Endothelial cell of umbilical vein (primary cell): ENCODE data around the gene MYO1E. TPM values are rescaled to one million over a fixed set of nuclear protein-coding genes. Genes with fewer than 3 reads are reported as not detected.

Experiments
- BruUV-seq: library from RNA; stranded (reverse); fragments of 400-500 nt; replicated peaks from 2 replicates; lab custom pipeline; 2021; lab: Mats Ljungman, UMichigan
- CTCF ChIA-PET: fragments of 300-600, 350-600 bp; sonication (Branson Sonifier 250); formaldehyde crosslinking; loops from one replicate; lab custom pipeline; 2021; ENCODE audit warnings: antibody characterized with exemption, inconsistent platforms; lab: Charles Lee
- POLR2A ChIA-PET: fragments of 300-600, 350-600 bp; sonication (Branson Sonifier 250); formaldehyde crosslinking; loops from one replicate; lab custom pipeline; 2021; ENCODE audit warnings: antibody characterized with exemption, inconsistent platforms; lab: Charles Lee
- DNase-seq: peaks from one replicate; pipeline ENCODE4 v3.0.0-alpha.2; 2011; ENCODE audit warnings: low read depth, low spot score
- FAIRE-seq: peaks from 2 replicates; lab custom pipeline; 2011; peaks lifted over from hg19 to GRCh38; lab: Jason Lieb, UNC
- H2AFZ ChIP-seq: 2 replicates; pipeline ENCODE4 v1.6.0; 2012; ENCODE audit warnings: low read depth, low read length, control low read depth, inconsistent platforms
- H3K27ac ChIP-seq: 2 replicates; pipeline ENCODE4 v1.5.1; 2011; ENCODE audit warnings: low read depth, mild to moderate bottlenecking, control low read depth, low read length, moderate library complexity; ENCODE audit not compliant: insufficient read depth
- H3K27me3 ChIP-seq, 2 experiments: 2 replicates each; pipeline versions ENCODE4 v1.6.0 to v1.6.1; 2011; ENCODE audit warnings: low read length in 2 of 2, mixed read lengths in 1 of 2; ENCODE audit not compliant: control insufficient read depth in 2 of 2, insufficient read depth in 2 of 2
- H3K36me3 ChIP-seq, 2 experiments: 2 replicates in 1 of 2; 3 replicates in 1 of 2; pipeline ENCODE4 v1.5.1; 2011; ENCODE audit warnings: low read length in 2 of 2, mild to moderate bottlenecking in 1 of 2, moderate library complexity in 1 of 2; ENCODE audit not compliant: control insufficient read depth in 2 of 2, insufficient read depth in 2 of 2; ENCODE audit errors: extremely low read depth in 1 of 2
- H3K4me1 ChIP-seq: 3 replicates; pipeline ENCODE4 v1.5.1; 2011; ENCODE audit warnings: mild to moderate bottlenecking, low read length; ENCODE audit not compliant: control insufficient read depth, insufficient read depth; ENCODE audit errors: extremely low read depth
- H3K4me2 ChIP-seq: 2 replicates; pipeline ENCODE4 v1.6.1; 2011; ENCODE audit warnings: low read length, control low read depth, mixed read lengths; ENCODE audit not compliant: insufficient read depth
- H3K4me3 ChIP-seq, 3 experiments: fragments of 200-600 bp in 1 of 3; sonication (generic), shearing (Covaris generic) in 1 of 3; replicated peaks in 1 of 3; 2 replicates each; pipeline ENCODE4 v1.5.1; 2011 to 2016; ENCODE audit warnings: control low read depth in 3 of 3, low read length in 3 of 3, mild to moderate bottlenecking in 2 of 3, inconsistent platforms in 1 of 3, low read depth in 1 of 3, moderate library complexity in 1 of 3; ENCODE audit not compliant: insufficient read depth in 1 of 3
- H3K79me2 ChIP-seq: 2 replicates; pipeline ENCODE4 v1.6.0; 2012; ENCODE audit warnings: low read length, inconsistent platforms; ENCODE audit not compliant: control insufficient read depth, insufficient read depth
- H3K9ac ChIP-seq: replicated peaks from 2 replicates; pipeline ENCODE3; 2011; ENCODE audit warnings: low read length, control low read depth; ENCODE audit not compliant: insufficient read depth; ENCODE audit errors: extremely low read depth
- H3K9me1 ChIP-seq: replicated peaks from 3 replicates; pipeline ENCODE4 v1.6.0; 2011; ENCODE audit warnings: mild to moderate bottlenecking, low read length; ENCODE audit not compliant: control insufficient read depth, insufficient read depth; ENCODE audit errors: extremely low read depth
- H3K9me3 ChIP-seq: replicated peaks from 2 replicates; pipeline ENCODE4 v1.5.1; 2012; ENCODE audit warnings: low read length, inconsistent platforms; ENCODE audit not compliant: control insufficient read depth, insufficient read depth
- H4K20me1 ChIP-seq: replicated peaks from 2 replicates; pipeline ENCODE3; 2011; ENCODE audit warnings: mild to moderate bottlenecking, low read length; ENCODE audit not compliant: control insufficient read depth, insufficient read depth; ENCODE audit errors: extremely low read depth
- CTCF ChIP-seq, 2 donors: IDR thresholded peaks; 1 replicate in 1 of 2; 2 replicates in 1 of 2; pipeline ENCODE4 v1.5.1; 2011; ENCODE audit warnings: low read length in 2 of 2, mild to moderate bottlenecking in 2 of 2, moderate library complexity in 2 of 2, control low read depth in 1 of 2, inconsistent platforms in 1 of 2, low read depth in 1 of 2; ENCODE audit not compliant: insufficient read depth in 1 of 2; ENCODE audit errors: extremely low read depth in 1 of 2
- EZH2 ChIP-seq: IDR thresholded peaks from 2 replicates; pipeline ENCODE4 v1.6.1; 2012; ENCODE audit warnings: borderline replicate concordance, low read depth, mild to moderate bottlenecking, moderate library complexity, low read length, inconsistent platforms; ENCODE audit not compliant: severe bottlenecking
- FOS ChIP-seq: IDR thresholded peaks from 2 replicates; pipeline ENCODE4 v1.6.1; 2011; ENCODE audit warnings: mild to moderate bottlenecking, low read length, moderate library complexity, borderline replicate concordance; ENCODE audit not compliant: insufficient read depth
- GATA2 ChIP-seq: IDR thresholded peaks from 2 replicates; pipeline ENCODE4 v1.7.0; 2011; ENCODE audit warnings: low read depth, mild to moderate bottlenecking, moderate library complexity, mixed read lengths, low read length; ENCODE audit not compliant: insufficient read length, insufficient read depth
- JUN ChIP-seq: IDR thresholded peaks from 2 replicates; pipeline ENCODE4 v1.6.1; 2011; ENCODE audit warnings: borderline replicate concordance, low read depth; ENCODE audit not compliant: insufficient read length, insufficient read depth
- MAX ChIP-seq: IDR thresholded peaks from 2 replicates; pipeline ENCODE4 v1.6.1; 2011; ENCODE audit not compliant: insufficient read depth, insufficient read length
- MYC ChIP-seq: IDR thresholded peaks from one replicate; pipeline ENCODE4 v1.6.1; 2011; ENCODE audit warnings: mild to moderate bottlenecking, low read depth, low read length
- POLR2A ChIP-seq: IDR thresholded peaks from 2 replicates; pipeline ENCODE4 v1.6.1; 2012; ENCODE audit warnings: low read depth, mild to moderate bottlenecking, control low read depth, low read length
- POLR2AphosphoS5 ChIP-seq: IDR thresholded peaks from 2 replicates; pipeline ENCODE4 v1.6.1; 2012; ENCODE audit warnings: low read depth, mild to moderate bottlenecking, control low read depth, low read length, moderate library complexity; ENCODE audit not compliant: insufficient read depth
- dilution Hi-C: fragments of 300-500 bp; cut with MboI; formaldehyde crosslinking; loops from one replicate; pipeline ENCODE4 v1.15.0; 2019; ENCODE audit warnings: low sequenced_read_pairs; ENCODE audit not compliant: extremely low pct_ligation_motif_present
- intact Hi-C: fragments of 100-400 bp; cut with micrococcal nuclease; formaldehyde crosslinking; loops from one replicate; pipeline ENCODE4 v1.10.0; 2022
- polyA plus RNA-seq, 4 experiments: library from polyadenylated mRNA; depleted of rRNA in 3 of 4; stranded (reverse) in 3 of 4; unstranded in 1 of 4; fragments of >200 nt; gene quantifications; 2 replicates each; pipeline versions ENCODE4 v1.2.1 to v1.2.3, GENCODE V29; 2011 to 2012; ENCODE audit warnings: missing spikeins in 1 of 4
- total RNA-seq: library from RNA; stranded (reverse); gene quantifications from 2 replicates; pipeline ENCODE4 v1.2.3, GENCODE V29; 2021

MYO1E gene
- total and polyA plus RNA-seq, 2 donors (not counting 3 experiments of a cell fraction or from before 2014, with no cell fraction given), result 31.6 to 218 TPM

- Histone ChIP-seq H3K4me2 (no peak overlapping the region), H3K79me2 (no peaks in the 10 kb centered on the region), H4K20me1 (no peaks in the 10 kb centered on the region), H3K9me1 (no peaks in the 10 kb centered on the region), H3K4me1 (no peaks in the 10 kb centered on the region), H3K9me3 (no peaks in the 10 kb centered on the region), H2AFZ (no peak overlapping the region), H3K4me3 (no peak overlapping the region), H3K27ac (no peak overlapping the region), H3K27me3 (no peaks in the 10 kb centered on the region), H3K36me3 (no peaks in the 10 kb centered on the region), H3K9ac (no peak overlapping the region)
- DNase-seq (no peak), FAIRE-seq (no peak)
- no TSS peak for BruUV-seq
- TF ChIP-seq EZH2 (no peak), POLR2A (no peak), MYC (no peak), FOS (no peak), MAX (no peak), CTCF (IDR thresholded peaks at IDR 0.05; ENCODE audit: extremely low read depth in 1 of 2, insufficient read depth in 1 of 2, low read depth in 1 of 2, low read length in 2 of 2) (no peak), GATA2 (no peak), JUN (no peak), POLR2AphosphoS5 (no peak)
- ChIA-PET CTCF (interaction anchor here (1.5 kb wide), 1 partner anchor 132 kb away, joined by 6 read pairs; no protein-coding TSS in a partner anchor), POLR2A (interaction anchor here (0.7 kb wide), 1 partner anchor 16 kb away, joined by 3 read pairs; no protein-coding TSS in a partner anchor)
- intact Hi-C loops, result no loop called here
- dilution Hi-C loops, result no loop called here
These were observed 6.9 kb upstream of the MYO1E start for GRCh38 chr15:59379531-59379930.
